ENCODE results near the gene S100A14. TPM values are rescaled to one million over a fixed set of nuclear protein-coding genes. Genes with fewer than 3 reads are reported as not detected.

The S100A14 gene
- total and polyA plus RNA-seq, 2 of the 13 experiments (the other 11 are each of a cell fraction or from before 2014, with no cell fraction given), result 1.4 to 7.7 TPM

DNA sequence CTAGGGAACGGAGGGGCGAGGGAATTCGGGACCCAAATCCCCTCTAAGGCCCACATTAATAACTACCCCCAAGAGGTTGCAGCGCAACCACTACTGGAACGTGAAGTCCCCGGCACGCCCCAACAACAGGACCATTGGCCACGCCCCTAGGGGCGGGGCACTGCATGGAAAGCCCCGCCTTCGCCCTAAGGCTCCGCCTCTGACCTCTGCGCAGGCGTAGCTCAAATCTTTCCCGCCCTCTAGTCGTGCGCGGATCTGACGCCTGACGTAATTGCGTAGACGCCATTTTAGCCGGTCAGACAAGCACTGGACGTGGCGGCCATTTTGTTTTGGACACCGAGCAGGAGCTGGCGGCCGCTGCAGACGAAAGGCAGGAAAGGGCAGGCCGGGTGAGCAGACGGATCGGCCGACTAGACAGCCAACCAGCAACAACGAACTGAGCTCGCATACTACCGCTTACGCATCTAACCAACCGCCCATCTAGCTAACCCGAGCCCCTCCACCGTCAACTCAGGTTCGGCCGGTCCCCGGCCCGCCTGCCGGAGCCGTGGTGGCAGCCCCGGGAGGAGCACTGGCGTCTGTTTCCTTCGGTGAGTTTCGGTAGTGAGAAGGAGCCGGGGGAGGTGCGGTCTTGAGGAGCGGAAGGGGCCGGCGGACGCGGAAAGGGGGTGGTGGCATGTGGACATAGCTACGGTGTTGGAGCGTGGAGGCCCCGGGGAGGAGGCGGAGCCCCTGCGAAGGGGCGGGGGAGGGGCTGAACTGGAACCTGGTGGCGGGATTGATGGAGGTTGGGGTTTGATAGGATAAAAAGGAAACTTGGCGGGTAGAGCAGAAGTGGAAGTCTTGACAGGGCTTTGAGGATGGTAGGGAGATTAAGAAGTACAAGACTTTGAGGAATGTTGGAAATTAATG lies 17.9 kb upstream of the S100A14 start, which contains the start of gene CHTOP (continued):
- TF ChIP-seq, protein P1, sequence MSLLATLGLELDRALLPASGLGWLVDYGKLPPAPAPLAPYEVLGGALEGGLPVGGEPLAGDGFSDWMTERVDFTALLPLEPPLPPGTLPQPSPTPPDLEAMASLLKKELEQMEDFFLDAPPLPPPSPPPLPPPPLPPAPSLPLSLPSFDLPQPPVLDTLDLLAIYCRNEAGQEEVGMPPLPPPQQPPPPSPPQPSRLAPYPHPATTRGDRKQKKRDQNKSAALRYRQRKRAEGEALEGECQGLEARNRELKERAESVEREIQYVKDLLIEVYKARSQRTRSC (CRISPR knock-in tag; IDR thresholded peaks at IDR 0.05; ENCODE audit: low read depth), result no peak
- TF ChIP-seq KLF12 (CRISPR knock-in tag; IDR thresholded peaks at IDR 0.05; ENCODE audit: borderline replicate concordance) (no peak; the same call in 1 of the 2 replicates), ZNF543 (CRISPR knock-in tag; IDR thresholded peaks at IDR 0.05) (peak; percentile 68; the same call in 1 of the 2 replicates), FOSL2 (CRISPR knock-in tag; IDR thresholded peaks at IDR 0.05) (no peak), REL (CRISPR knock-in tag; conservative IDR thresholded peaks at IDR 0.05) (no peak), ZNF878 (CRISPR knock-in tag; IDR thresholded peaks at IDR 0.05) (peak; percentile 93), HNRNPH1 (optimal IDR thresholded peaks at IDR 0.05; ENCODE audit: low read depth, low read length) (no peak), NCOA5 (CRISPR knock-in tag; IDR thresholded peaks at IDR 0.05) (no peak), ATF1 (CRISPR knock-in tag; IDR thresholded peaks at IDR 0.05) (peak; percentile 86), ZNF468 (CRISPR knock-in tag; IDR thresholded peaks at IDR 0.05) (0 out of 2 replicates have a peak, but pooled peaks have one; percentile 21), RXRA (CRISPR knock-in tag; IDR thresholded peaks at IDR 0.05) (peak; percentile 67; the same call in 1 of the 2 replicates), ZNF616 (CRISPR knock-in tag; IDR thresholded peaks at IDR 0.05; ENCODE audit: low read depth) (no peak)
- TF ChIP-seq, protein P2, sequence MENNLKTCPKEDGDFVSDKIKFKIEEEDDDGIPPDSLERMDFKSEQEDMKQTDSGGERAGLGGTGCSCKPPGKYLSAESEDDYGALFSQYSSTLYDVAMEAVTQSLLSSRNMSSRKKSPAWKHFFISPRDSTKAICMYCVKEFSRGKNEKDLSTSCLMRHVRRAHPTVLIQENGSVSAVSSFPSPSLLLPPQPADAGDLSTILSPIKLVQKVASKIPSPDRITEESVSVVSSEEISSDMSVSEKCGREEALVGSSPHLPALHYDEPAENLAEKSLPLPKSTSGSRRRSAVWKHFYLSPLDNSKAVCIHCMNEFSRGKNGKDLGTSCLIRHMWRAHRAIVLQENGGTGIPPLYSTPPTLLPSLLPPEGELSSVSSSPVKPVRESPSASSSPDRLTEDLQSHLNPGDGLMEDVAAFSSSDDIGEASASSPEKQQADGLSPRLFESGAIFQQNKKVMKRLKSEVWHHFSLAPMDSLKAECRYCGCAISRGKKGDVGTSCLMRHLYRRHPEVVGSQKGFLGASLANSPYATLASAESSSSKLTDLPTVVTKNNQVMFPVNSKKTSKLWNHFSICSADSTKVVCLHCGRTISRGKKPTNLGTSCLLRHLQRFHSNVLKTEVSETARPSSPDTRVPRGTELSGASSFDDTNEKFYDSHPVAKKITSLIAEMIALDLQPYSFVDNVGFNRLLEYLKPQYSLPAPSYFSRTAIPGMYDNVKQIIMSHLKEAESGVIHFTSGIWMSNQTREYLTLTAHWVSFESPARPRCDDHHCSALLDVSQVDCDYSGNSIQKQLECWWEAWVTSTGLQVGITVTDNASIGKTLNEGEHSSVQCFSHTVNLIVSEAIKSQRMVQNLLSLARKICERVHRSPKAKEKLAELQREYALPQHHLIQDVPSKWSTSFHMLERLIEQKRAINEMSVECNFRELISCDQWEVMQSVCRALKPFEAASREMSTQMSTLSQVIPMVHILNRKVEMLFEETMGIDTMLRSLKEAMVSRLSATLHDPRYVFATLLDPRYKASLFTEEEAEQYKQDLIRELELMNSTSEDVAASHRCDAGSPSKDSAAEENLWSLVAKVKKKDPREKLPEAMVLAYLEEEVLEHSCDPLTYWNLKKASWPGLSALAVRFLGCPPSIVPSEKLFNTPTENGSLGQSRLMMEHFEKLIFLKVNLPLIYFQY (CRISPR knock-in tag; IDR thresholded peaks at IDR 0.05; ENCODE audit: borderline replicate concordance), result 0 out of 2 replicates have a peak, but pooled peaks have one; percentile 35
- TF ChIP-seq, protein P3, sequence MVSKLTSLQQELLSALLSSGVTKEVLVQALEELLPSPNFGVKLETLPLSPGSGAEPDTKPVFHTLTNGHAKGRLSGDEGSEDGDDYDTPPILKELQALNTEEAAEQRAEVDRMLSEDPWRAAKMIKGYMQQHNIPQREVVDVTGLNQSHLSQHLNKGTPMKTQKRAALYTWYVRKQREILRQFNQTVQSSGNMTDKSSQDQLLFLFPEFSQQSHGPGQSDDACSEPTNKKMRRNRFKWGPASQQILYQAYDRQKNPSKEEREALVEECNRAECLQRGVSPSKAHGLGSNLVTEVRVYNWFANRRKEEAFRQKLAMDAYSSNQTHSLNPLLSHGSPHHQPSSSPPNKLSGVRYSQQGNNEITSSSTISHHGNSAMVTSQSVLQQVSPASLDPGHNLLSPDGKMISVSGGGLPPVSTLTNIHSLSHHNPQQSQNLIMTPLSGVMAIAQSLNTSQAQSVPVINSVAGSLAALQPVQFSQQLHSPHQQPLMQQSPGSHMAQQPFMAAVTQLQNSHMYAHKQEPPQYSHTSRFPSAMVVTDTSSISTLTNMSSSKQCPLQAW (CRISPR knock-in tag; IDR thresholded peaks at IDR 0.05), result peak; percentile 92
- TF ChIP-seq, protein P4, sequence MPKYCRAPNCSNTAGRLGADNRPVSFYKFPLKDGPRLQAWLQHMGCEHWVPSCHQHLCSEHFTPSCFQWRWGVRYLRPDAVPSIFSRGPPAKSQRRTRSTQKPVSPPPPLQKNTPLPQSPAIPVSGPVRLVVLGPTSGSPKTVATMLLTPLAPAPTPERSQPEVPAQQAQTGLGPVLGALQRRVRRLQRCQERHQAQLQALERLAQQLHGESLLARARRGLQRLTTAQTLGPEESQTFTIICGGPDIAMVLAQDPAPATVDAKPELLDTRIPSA (CRISPR knock-in tag; IDR thresholded peaks at IDR 0.05; ENCODE audit: borderline replicate concordance), result peak; percentile 36; the same call in 1 of the 2 replicates
- TF ChIP-seq, protein P5, sequence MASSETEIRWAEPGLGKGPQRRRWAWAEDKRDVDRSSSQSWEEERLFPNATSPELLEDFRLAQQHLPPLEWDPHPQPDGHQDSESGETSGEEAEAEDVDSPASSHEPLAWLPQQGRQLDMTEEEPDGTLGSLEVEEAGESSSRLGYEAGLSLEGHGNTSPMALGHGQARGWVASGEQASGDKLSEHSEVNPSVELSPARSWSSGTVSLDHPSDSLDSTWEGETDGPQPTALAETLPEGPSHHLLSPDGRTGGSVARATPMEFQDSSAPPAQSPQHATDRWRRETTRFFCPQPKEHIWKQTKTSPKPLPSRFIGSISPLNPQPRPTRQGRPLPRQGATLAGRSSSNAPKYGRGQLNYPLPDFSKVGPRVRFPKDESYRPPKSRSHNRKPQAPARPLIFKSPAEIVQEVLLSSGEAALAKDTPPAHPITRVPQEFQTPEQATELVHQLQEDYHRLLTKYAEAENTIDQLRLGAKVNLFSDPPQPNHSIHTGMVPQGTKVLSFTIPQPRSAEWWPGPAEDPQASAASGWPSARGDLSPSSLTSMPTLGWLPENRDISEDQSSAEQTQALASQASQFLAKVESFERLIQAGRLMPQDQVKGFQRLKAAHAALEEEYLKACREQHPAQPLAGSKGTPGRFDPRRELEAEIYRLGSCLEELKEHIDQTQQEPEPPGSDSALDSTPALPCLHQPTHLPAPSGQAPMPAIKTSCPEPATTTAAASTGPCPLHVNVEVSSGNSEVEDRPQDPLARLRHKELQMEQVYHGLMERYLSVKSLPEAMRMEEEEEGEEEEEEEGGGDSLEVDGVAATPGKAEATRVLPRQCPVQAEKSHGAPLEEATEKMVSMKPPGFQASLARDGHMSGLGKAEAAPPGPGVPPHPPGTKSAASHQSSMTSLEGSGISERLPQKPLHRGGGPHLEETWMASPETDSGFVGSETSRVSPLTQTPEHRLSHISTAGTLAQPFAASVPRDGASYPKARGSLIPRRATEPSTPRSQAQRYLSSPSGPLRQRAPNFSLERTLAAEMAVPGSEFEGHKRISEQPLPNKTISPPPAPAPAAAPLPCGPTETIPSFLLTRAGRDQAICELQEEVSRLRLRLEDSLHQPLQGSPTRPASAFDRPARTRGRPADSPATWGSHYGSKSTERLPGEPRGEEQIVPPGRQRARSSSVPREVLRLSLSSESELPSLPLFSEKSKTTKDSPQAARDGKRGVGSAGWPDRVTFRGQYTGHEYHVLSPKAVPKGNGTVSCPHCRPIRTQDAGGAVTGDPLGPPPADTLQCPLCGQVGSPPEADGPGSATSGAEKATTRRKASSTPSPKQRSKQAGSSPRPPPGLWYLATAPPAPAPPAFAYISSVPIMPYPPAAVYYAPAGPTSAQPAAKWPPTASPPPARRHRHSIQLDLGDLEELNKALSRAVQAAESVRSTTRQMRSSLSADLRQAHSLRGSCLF (CRISPR knock-in tag; IDR thresholded peaks at IDR 0.05; ENCODE audit: borderline replicate concordance), result no peak

All from HepG2 (cell line).